Smooth muscle cell (in vitro differentiated cells): ENCODE measurements around the gene TMTC2. TPM values are rescaled to one million over a fixed set of nuclear protein-coding genes. Genes with fewer than 3 reads are reported as not detected.

Experiments
- DNase-seq: peaks from one replicate; lab custom pipeline; 2025; ENCODE audit not compliant: unreplicated experiment; lab: John Stamatoyannopoulos, UW
- H2AFZ ChIP-seq: fragments of 200-600 bp; sonication (generic); 2 replicates; pipeline ENCODE4 v1.6.0; 2016; ENCODE audit warnings: antibody characterized with exemption, low read depth, mild to moderate bottlenecking
- H3F3A ChIP-seq: fragments of 200-600 bp; sonication (generic); 2 replicates; pipeline ENCODE4 v1.6.0; 2017; ENCODE audit warnings: antibody characterized with exemption, low read depth
- H3K27ac ChIP-seq: fragments of 200-600 bp; sonication (generic); 2 replicates; pipeline ENCODE4 v1.5.1; 2016; ENCODE audit warnings: low read depth, mild to moderate bottlenecking
- H3K27me3 ChIP-seq: fragments of 200-600 bp; sonication (generic); 2 replicates; pipeline ENCODE4 v1.6.1; 2016; ENCODE audit warnings: low read depth, mild to moderate bottlenecking
- H3K36me3 ChIP-seq: fragments of 200-600 bp; sonication (generic); 2 replicates; pipeline ENCODE4 v1.5.1; 2016; ENCODE audit warnings: low read depth
- H3K4me1 ChIP-seq: fragments of 200-600 bp; sonication (generic); 2 replicates; pipeline ENCODE4 v1.5.1; 2016; ENCODE audit warnings: low read depth
- H3K4me2 ChIP-seq: fragments of 200-600 bp; sonication (generic); 2 replicates; pipeline ENCODE4 v1.6.0; 2016; ENCODE audit warnings: mild to moderate bottlenecking
- H3K4me3 ChIP-seq: fragments of 200-600 bp; sonication (generic); 2 replicates; pipeline ENCODE4 v1.5.1; 2016; ENCODE audit warnings: mild to moderate bottlenecking
- H3K79me2 ChIP-seq: fragments of 200-600 bp; sonication (generic); 2 replicates; pipeline ENCODE4 v1.6.0; 2016; ENCODE audit warnings: low read depth, mild to moderate bottlenecking
- H3K9ac ChIP-seq: fragments of 200-600 bp; sonication (generic); 2 replicates; pipeline ENCODE4 v1.6.0; 2016; ENCODE audit warnings: low read depth
- H3K9me3 ChIP-seq: fragments of 200-600 bp; sonication (generic); replicated peaks from 2 replicates; pipeline ENCODE4 v1.5.1; 2016; ENCODE audit warnings: low read depth
- H4K20me1 ChIP-seq: fragments of 200-600 bp; sonication (generic); 2 replicates; pipeline ENCODE4 v1.6.0; 2016; ENCODE audit warnings: low read depth
- WGBS: methylation state at CpG from one replicate; pipeline ENCODE4 v1.1.7; 2016; ENCODE audit warnings: low lambda C conversion rate; 5-methylcytosine and 5-hydroxymethylcytosine counted together
- polyA plus RNA-seq: library from polyadenylated mRNA; unstranded; fragments of >200 nt; fragmentation: Nextera tagmentation; extraction: Ambion mirVana; gene quantifications from 2 replicates; pipeline ENCODE4 v1.2.1, GENCODE V29; 2016
- total RNA-seq: library from RNA; depleted of rRNA; stranded (reverse); fragments of >200 nt; gene quantifications from 2 replicates; pipeline ENCODE4 v1.2.3, GENCODE V29; 2014
- TF ChIP-seq, protein P1 (sequence below): fragments of 200-600 bp; sonication (generic); IDR thresholded peaks from 2 replicates; pipeline ENCODE4 v1.5.1; 2017; ENCODE audit warnings: borderline replicate concordance, mild to moderate bottlenecking, antibody characterized with exemption; ENCODE audit not compliant: insufficient read depth, poor library complexity, severe bottlenecking

Gene TMTC2
- total and polyA plus RNA-seq, 2 experiments from 2014 or later: 0.71 to 10.6 TPM

DNA sequence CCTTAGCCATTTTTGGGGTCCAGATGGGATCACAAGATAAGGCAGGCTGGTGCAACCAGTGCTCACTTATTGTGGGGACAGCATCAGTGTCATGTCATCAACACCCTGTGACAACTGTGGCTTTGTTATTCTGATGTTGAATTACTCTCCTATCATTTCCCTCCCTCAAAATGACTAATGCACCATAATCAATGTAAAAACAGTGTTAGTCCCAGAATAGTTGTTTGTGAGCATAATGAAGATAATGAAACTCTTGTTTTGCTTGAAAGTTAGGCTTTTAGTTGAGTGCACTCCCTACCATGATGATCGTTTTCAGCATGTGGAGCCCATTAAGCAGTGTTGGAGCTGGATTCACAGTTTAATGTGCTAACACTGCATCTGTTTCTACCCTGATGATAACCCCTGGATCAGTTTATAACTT, 151.4 kb downstream of the TMTC2 start:
- no peak overlapping the region for H3K9ac ChIP-seq
- no peaks in the 10 kb centered on the region for H3K79me2 ChIP-seq
- no peak overlapping the region for H3K4me3 ChIP-seq
- H3F3A ChIP-seq: no peaks in the 10 kb centered on the region
- no peaks in the 10 kb centered on the region for H4K20me1 ChIP-seq
- H3K4me2 ChIP-seq: no peak overlapping the region
- DNase-seq: no peak
- no peaks in the 10 kb centered on the region for H3K36me3 ChIP-seq
- WGBS: 28% methylated on average over 1 of the region's 1 CpG
- H3K27me3 ChIP-seq: no peaks in the 10 kb centered on the region
- no peaks in the 10 kb centered on the region for H3K9me3 ChIP-seq
- no peak overlapping the region for H2AFZ ChIP-seq
- TF ChIP-seq, protein P1, sequence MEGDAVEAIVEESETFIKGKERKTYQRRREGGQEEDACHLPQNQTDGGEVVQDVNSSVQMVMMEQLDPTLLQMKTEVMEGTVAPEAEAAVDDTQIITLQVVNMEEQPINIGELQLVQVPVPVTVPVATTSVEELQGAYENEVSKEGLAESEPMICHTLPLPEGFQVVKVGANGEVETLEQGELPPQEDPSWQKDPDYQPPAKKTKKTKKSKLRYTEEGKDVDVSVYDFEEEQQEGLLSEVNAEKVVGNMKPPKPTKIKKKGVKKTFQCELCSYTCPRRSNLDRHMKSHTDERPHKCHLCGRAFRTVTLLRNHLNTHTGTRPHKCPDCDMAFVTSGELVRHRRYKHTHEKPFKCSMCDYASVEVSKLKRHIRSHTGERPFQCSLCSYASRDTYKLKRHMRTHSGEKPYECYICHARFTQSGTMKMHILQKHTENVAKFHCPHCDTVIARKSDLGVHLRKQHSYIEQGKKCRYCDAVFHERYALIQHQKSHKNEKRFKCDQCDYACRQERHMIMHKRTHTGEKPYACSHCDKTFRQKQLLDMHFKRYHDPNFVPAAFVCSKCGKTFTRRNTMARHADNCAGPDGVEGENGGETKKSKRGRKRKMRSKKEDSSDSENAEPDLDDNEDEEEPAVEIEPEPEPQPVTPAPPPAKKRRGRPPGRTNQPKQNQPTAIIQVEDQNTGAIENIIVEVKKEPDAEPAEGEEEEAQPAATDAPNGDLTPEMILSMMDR: no peak
- H3K4me1 ChIP-seq: no peaks in the 10 kb centered on the region
- no peak overlapping the region for H3K27ac ChIP-seq

DNA sequence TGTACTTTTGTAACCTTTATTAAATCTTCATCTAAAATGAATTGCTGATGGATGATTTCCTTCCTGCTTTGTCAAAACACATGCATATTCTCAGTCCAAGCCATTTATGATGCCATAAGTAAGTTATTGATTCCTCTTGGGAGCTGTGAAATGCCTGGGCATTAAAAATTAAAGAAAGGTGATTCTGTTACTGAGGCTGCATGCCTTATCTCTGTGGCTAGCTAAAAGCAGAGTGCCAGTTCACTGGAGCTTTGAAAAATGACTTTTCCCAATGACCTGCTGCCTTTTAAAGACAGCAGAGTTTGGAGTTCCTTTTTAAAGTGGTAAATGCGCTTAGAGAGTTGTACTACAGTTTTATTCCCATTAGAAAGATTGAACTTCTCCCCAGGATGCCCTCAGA, 152.1 kb downstream of the TMTC2 start:
- 86% methylated on average over 1 of the region's 1 CpG for WGBS
- Histone ChIP-seq H3K27me3 (no peaks in the 10 kb centered on the region), H3K36me3 (no peaks in the 10 kb centered on the region), H3K4me1 (no peaks in the 10 kb centered on the region), H3K9ac (no peak overlapping the region), H3K9me3 (no peaks in the 10 kb centered on the region), H3K4me2 (no peak overlapping the region), H3K79me2 (no peaks in the 10 kb centered on the region), H4K20me1 (no peaks in the 10 kb centered on the region), H3F3A (no peaks in the 10 kb centered on the region), H3K4me3 (no peak overlapping the region), H3K27ac (no peak overlapping the region), H2AFZ (no peak overlapping the region)
- DNase-seq: no peak
- TF ChIP-seq, protein P1: no peak

DNA sequence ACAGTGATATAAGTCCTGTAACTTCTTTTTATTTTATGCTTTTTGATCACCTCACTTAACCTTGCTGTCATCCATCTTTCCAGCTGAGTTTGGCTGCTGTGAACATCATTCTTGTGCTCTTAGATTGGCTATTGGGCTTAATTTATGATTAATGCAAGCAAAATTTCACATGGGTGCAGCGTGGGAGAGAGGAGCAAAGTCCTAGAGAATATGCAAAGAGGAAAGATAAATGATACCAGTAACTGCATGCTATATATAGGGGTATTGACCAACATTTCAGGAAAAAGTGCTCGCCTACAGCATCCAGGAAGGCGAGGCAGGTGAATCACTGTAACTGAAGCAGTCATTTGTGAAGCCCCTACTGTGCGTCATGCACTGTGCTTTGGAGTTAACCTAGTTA, 153.1 kb downstream of the TMTC2 start:
- Histone ChIP-seq H3K79me2 (no peaks in the 10 kb centered on the region), H4K20me1 (no peaks in the 10 kb centered on the region), H2AFZ (no peak overlapping the region), H3K4me1 (no peaks in the 10 kb centered on the region), H3K9me3 (no peaks in the 10 kb centered on the region), H3F3A (no peaks in the 10 kb centered on the region), H3K27ac (no peak overlapping the region), H3K4me2 (no peak overlapping the region), H3K4me3 (no peak overlapping the region), H3K27me3 (no peaks in the 10 kb centered on the region), H3K36me3 (no peaks in the 10 kb centered on the region), H3K9ac (no peak overlapping the region)
- WGBS: 94% methylated on average over 4 of the region's 4 CpGs
- DNase-seq: no peak
- TF ChIP-seq, protein P1: no peak

DNA sequence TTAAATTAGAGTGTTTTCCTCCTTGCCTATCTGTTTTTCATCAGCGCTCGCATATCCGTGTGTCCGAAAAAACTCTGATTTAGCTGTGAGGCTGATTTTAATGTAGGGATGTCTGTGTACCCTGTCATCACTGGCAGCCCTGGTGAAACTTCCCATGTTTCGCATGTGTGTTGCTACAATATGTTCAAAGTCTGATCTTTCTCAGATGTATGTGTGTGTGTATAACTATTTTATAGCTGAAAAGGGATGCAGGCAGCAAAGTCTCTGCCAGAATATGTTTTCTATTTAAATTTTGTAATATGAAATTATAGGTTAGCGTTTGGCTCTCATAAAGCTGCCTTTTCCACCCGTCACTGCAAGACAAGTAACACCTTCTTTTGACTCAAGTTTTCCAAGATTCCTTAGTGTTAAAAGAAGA, 154.8 kb downstream of the TMTC2 start:
- Histone ChIP-seq H3K27ac (no peak overlapping the region), H3K4me2 (peak overlapping the region; percentile 51), H3K9me3 (no peaks in the 10 kb centered on the region), H3F3A (no peaks in the 10 kb centered on the region), H4K20me1 (no peaks in the 10 kb centered on the region), H2AFZ (no peak overlapping the region), H3K4me1 (no peaks in the 10 kb centered on the region), H3K4me3 (peak overlapping the region; percentile 11), H3K79me2 (no peaks in the 10 kb centered on the region), H3K36me3 (no peaks in the 10 kb centered on the region), H3K27me3 (no peaks in the 10 kb centered on the region), H3K9ac (no peak overlapping the region)
- no peak for DNase-seq
- WGBS: 45% methylated on average over 7 of the region's 7 CpGs
- TF ChIP-seq, protein P1: no peak
